ENCODE data around the gene MRPL49. TPM values are rescaled to one million over a fixed set of nuclear protein-coding genes. Genes with fewer than 3 reads are reported as not detected.

Gene MRPL49
- total and polyA plus RNA-seq, 12 donors, result 32.7 to 180 (median 125) TPM

- intact Hi-C loops (cut with DNase I), result no loop called here
- WGBS, 4 donors, result 1 to 2% (median 1%) methylated on average over 18 to 22 of the region's 22 CpGs
Observed at GRCh38 chr11:65121447-65121864, 665 bp upstream of the MRPL49 start.

GRCh38 chr11:65124480-65125196, 2.5 kb downstream of the MRPL49 start:
- Histone ChIP-seq H3K4me1 (replicated peaks in 1 of 2) (peaks cover 16 to 30% of the 10 kb centered on the region in 2 donors), H3K9me3 (replicated peaks in 1 of 3) (no peaks in the 10 kb centered on the region), H3K27me3 (no peaks in the 10 kb centered on the region), H3K27ac (peak overlapping the region in 2 of 5 donors; percentile 6 to 94), H3K36me3 (replicated peaks in 1 of 2) (peaks cover 0 to 66% of the 10 kb centered on the region in 2 donors), H3K4me3 (no peak overlapping the region)
- intact Hi-C loops (cut with DNase I), result no loop called here
- WGBS, 4 donors, result 87 to 93% (median 92%) methylated on average over 4 to 5 of the region's 5 CpGs
- peak in 5 of 7 donors; percentile 8 to 51 (median 13) for DNase-seq
- TF ChIP-seq CTCF (IDR thresholded peaks at IDR 0.05), result no peak
- no peak for TF ChIP-seq POLR2A (IDR thresholded peaks at IDR 0.05)

More at GRCh38 chr11:65121447-65121864, 665 bp upstream of the MRPL49 start:
- H3K4me3 ChIP-seq, result peak overlapping the region; percentile 17 to 97 (median 74)
- TF ChIP-seq POLR2A (IDR thresholded peaks at IDR 0.05) (no peak), CTCF (IDR thresholded peaks at IDR 0.05) (peak in 2 of 6 experiments; percentile 11 to 16)
- DNase-seq, result peak; percentile 51 to 82 (median 65)
- peaks cover 0 to 45% of the 10 kb centered on the region in 2 donors for H3K36me3 ChIP-seq (replicated peaks in 1 of 2)
- no peaks in the 10 kb centered on the region for H3K27me3 ChIP-seq
- peak overlapping the region; percentile 69 to 97 (median 94) for H3K27ac ChIP-seq
- H3K9me3 ChIP-seq (replicated peaks in 1 of 3), result no peaks in the 10 kb centered on the region
- H3K4me1 ChIP-seq (replicated peaks in 1 of 2), result peaks cover 19 to 25% of the 10 kb centered on the region in 2 donors

GRCh38 chr11:65125197-65126056, 3.3 kb downstream of the MRPL49 start:
- TF ChIP-seq POLR2A (IDR thresholded peaks at IDR 0.05), result no peak
- no peak for TF ChIP-seq CTCF (IDR thresholded peaks at IDR 0.05)
- H3K36me3 ChIP-seq (replicated peaks in 1 of 2), result peaks cover 0 to 66% of the 10 kb centered on the region in 2 donors
- intact Hi-C loops (cut with DNase I), result no loop called here

More at GRCh38 chr11:65125197-65126056, 3.3 kb downstream of the MRPL49 start:
- no peaks in the 10 kb centered on the region for H3K27me3 ChIP-seq
- no peak overlapping the region for H3K27ac ChIP-seq
- H3K9me3 ChIP-seq (replicated peaks in 1 of 3), result no peaks in the 10 kb centered on the region
- peaks cover 16 to 30% of the 10 kb centered on the region in 2 donors for H3K4me1 ChIP-seq (replicated peaks in 1 of 2)
- 83 to 87% (median 86%) methylated on average over 9 to 12 of the region's 12 CpGs for WGBS, 4 donors
- no peak overlapping the region for H3K4me3 ChIP-seq
- peak in 4 of 7 donors; percentile 4 to 51 (median 13) for DNase-seq

All from adrenal gland (tissue), 12 donors.